DOHH2 (cell line): ENCODE measurements around the gene SAMD1.

ENCODE experiments used
- EZH2phosphoT487 ChIP-seq: fragments of 200-600 bp; sonication (generic); IDR thresholded peaks from 2 replicates; pipeline ENCODE4 v1.6.1; 2017; ENCODE audit warnings: borderline replicate concordance, mild to moderate bottlenecking, antibody characterized with exemption, low read length, moderate library complexity, mixed read lengths
- TF ChIP-seq, protein P1 (sequence below): fragments of 200-600 bp; sonication (generic); IDR thresholded peaks from one replicate; pipeline ENCODE4 v1.5.1; 2014; ENCODE audit warnings: antibody characterized with exemption, mild to moderate bottlenecking, low read depth, low read length; ENCODE audit not compliant: poor library complexity, severe bottlenecking

DNA sequence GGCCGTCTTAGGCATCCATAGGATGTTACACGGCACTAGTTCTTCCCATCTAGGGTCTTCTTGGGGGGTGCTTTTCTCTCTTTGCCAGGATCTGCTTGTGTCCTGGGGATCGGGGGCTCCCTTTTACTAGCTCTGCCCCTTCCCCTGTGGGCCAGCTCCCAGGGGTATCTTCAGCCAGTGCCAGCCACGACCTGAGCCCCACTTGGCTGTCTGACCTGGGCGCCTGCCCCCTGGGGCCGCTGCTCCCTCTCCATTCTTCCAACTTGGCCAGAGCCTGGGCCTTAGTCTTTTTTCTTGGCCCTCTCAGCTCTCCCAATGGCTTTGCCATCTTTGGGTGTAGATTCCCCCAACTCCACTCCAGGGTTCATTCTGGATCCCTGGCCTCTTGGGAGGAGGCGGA is 23.9 kb upstream of the SAMD1 start:
- TF ChIP-seq, protein P1, sequence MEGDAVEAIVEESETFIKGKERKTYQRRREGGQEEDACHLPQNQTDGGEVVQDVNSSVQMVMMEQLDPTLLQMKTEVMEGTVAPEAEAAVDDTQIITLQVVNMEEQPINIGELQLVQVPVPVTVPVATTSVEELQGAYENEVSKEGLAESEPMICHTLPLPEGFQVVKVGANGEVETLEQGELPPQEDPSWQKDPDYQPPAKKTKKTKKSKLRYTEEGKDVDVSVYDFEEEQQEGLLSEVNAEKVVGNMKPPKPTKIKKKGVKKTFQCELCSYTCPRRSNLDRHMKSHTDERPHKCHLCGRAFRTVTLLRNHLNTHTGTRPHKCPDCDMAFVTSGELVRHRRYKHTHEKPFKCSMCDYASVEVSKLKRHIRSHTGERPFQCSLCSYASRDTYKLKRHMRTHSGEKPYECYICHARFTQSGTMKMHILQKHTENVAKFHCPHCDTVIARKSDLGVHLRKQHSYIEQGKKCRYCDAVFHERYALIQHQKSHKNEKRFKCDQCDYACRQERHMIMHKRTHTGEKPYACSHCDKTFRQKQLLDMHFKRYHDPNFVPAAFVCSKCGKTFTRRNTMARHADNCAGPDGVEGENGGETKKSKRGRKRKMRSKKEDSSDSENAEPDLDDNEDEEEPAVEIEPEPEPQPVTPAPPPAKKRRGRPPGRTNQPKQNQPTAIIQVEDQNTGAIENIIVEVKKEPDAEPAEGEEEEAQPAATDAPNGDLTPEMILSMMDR: no peak
- TF ChIP-seq EZH2phosphoT487: no peak
